ENCODE data around the gene WFIKKN1.

- TF ChIP-seq POLR2AphosphoS5 (IDR thresholded peaks at IDR 0.05; ENCODE audit: low read depth, low read length) (no peak), POLR2A (IDR thresholded peaks at IDR 0.05; ENCODE audit: low read depth, low read length) (no peak)
Observed at GRCh38 chr16:660132-660458, 29.3 kb downstream of the WFIKKN1 start.
